ENCODE measurements around the gene SPSB2.

DNA sequence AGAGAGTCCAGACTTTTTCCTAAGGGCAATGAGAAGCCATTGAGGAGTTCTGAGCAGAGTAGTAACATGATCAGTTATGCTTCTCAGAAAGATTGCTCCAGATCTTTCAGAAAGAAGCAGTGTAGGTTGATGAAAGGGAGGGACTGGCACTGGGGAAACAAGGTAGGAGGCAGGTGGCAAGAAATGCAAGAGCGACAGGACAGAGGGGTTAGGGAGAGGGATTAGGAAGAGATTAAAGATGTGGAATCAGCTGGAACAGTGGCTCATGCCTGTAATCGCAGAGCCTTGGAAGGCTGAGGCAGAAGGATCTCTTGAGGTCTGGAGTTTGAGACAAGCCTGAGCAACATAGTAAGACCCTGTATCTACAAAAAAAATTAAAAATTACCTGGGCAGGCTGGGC, 25.4 kb downstream of the SPSB2 start:
- TF ChIP-seq POLR2A (IDR thresholded peaks at IDR 0.05; ENCODE audit: low read depth, low read length) (no peak), POLR2AphosphoS5 (IDR thresholded peaks at IDR 0.05; ENCODE audit: low read depth, low read length) (no peak), TAF1 (IDR thresholded peaks at IDR 0.05; ENCODE audit: low read depth, low read length) (no peak)
